ENCODE data around the gene RPA3. TPM values are rescaled to one million over a fixed set of nuclear protein-coding genes. Genes with fewer than 3 reads are reported as not detected.
A peak's percentile ranks its signal among the peaks of the same experiment; 100 is the strongest.
"Not testable (repeated sequence)": the region's sequence is repeated elsewhere in the genome, so short reads cannot be mapped to it uniquely, and the experiment has no call there.

The RPA3 gene
- total RNA-seq, 6 donors from 2014 or later, result 6.3 to 31.1 (median 19.5) TPM

- Histone ChIP-seq H3K4me1 (peaks cover 0 to 8% (median 6%) of the 10 kb centered on the region in 4 donors), H3K9me3 (no peaks in the 10 kb centered on the region), H3K36me3 (no peaks in the 10 kb centered on the region), H3K27ac (no peak overlapping the region), H3K4me3 (no peak overlapping the region), H3K27me3 (no peaks in the 10 kb centered on the region)
- 81 to 91% methylated on average over 1 of the region's 1 CpG for WGBS, 2 donors
- DNase-seq (peak in 1 of 2 donors; percentile 37), ATAC-seq (ENCODE audit: low FRiP score in 2 of 2) (peak; percentile 37 to 43)
- TF ChIP-seq POLR2A (IDR thresholded peaks at IDR 0.05), result no peak
These were observed 49.7 kb downstream of the RPA3 start for GRCh38 chr7:7668706-7669105.

GRCh38 chr7:7667187-7667586 is 51.2 kb downstream of the RPA3 start:
- no peak for TF ChIP-seq EP300 (IDR thresholded peaks at IDR 0.05)
- no peak for TF ChIP-seq POLR2A (IDR thresholded peaks at IDR 0.05)
- TF ChIP-seq, protein P1, sequence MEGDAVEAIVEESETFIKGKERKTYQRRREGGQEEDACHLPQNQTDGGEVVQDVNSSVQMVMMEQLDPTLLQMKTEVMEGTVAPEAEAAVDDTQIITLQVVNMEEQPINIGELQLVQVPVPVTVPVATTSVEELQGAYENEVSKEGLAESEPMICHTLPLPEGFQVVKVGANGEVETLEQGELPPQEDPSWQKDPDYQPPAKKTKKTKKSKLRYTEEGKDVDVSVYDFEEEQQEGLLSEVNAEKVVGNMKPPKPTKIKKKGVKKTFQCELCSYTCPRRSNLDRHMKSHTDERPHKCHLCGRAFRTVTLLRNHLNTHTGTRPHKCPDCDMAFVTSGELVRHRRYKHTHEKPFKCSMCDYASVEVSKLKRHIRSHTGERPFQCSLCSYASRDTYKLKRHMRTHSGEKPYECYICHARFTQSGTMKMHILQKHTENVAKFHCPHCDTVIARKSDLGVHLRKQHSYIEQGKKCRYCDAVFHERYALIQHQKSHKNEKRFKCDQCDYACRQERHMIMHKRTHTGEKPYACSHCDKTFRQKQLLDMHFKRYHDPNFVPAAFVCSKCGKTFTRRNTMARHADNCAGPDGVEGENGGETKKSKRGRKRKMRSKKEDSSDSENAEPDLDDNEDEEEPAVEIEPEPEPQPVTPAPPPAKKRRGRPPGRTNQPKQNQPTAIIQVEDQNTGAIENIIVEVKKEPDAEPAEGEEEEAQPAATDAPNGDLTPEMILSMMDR (IDR thresholded peaks at IDR 0.05), result no peak
- no peak for TF ChIP-seq POLR2AphosphoS5 (IDR thresholded peaks at IDR 0.05)
- H3K27me3 ChIP-seq, result no peaks in the 10 kb centered on the region
- no peak for ATAC-seq (ENCODE audit: low FRiP score in 2 of 2)
- WGBS, 2 donors, result 89 to 90% methylated on average over 2 of the region's 2 CpGs
- DNase-seq, result no peak
- H3K36me3 ChIP-seq, result no peaks in the 10 kb centered on the region
- peaks cover 0 to 8% (median 6%) of the 10 kb centered on the region in 4 donors for H3K4me1 ChIP-seq
- H3K27ac ChIP-seq, result no peak overlapping the region
- no peaks in the 10 kb centered on the region for H3K9me3 ChIP-seq
- no peak overlapping the region for H3K4me3 ChIP-seq

- H3K27me3 ChIP-seq, result no peaks in the 10 kb centered on the region
- no peaks in the 10 kb centered on the region for H3K36me3 ChIP-seq
- H3K4me3 ChIP-seq, result no peak overlapping the region
- no peak for DNase-seq
- H3K9me3 ChIP-seq, result no peaks in the 10 kb centered on the region
- no peak for TF ChIP-seq EP300 (IDR thresholded peaks at IDR 0.05)
- no peak for TF ChIP-seq POLR2A (IDR thresholded peaks at IDR 0.05)
- TF ChIP-seq, protein P1 (IDR thresholded peaks at IDR 0.05), result no peak
- TF ChIP-seq POLR2AphosphoS5 (IDR thresholded peaks at IDR 0.05), result no peak
- WGBS, 2 donors, result 91 to 100% methylated on average over 1 of the region's 1 CpG
- ATAC-seq (ENCODE audit: low FRiP score in 2 of 2), result no peak
- peaks cover 0 to 8% (median 7%) of the 10 kb centered on the region in 4 donors for H3K4me1 ChIP-seq
- H3K27ac ChIP-seq, result no peak overlapping the region
These were observed 53.4 kb downstream of the RPA3 start for GRCh38 chr7:7665031-7665430.

DNA sequence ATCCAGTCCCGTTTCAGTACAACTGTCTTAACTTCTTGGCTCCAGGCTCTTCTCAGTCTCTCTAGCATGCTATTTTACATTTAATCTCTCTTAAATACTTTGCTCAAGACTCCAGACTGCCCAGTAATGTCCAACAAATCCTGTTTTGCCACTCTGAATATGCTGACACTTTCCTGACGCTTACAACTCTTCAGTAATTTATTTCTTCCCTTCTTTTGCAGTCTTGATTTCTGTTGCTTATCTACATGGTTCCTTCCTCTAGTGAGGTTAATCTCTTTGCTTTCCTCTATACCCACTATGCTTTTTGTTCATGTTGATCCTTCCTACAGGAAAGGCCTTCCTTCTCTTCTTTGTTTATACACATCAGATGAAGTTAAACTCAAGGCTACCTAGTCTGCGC is 54.1 kb downstream of the RPA3 start:
- DNase-seq, result no peak
- no peaks in the 10 kb centered on the region for H3K36me3 ChIP-seq
- no peaks in the 10 kb centered on the region for H3K27me3 ChIP-seq
- TF ChIP-seq, protein P1 (IDR thresholded peaks at IDR 0.05), result no peak
- H3K4me3 ChIP-seq, result no peak overlapping the region
- H3K4me1 ChIP-seq, result peaks cover 0 to 8% (median 7%) of the 10 kb centered on the region in 4 donors
- WGBS, 2 donors, result 57% methylated on average over 3 of the region's 3 CpGs
- H3K9me3 ChIP-seq, result no peaks in the 10 kb centered on the region
- ATAC-seq (ENCODE audit: low FRiP score in 2 of 2), result no peak
- H3K27ac ChIP-seq, result no peak overlapping the region

DNA sequence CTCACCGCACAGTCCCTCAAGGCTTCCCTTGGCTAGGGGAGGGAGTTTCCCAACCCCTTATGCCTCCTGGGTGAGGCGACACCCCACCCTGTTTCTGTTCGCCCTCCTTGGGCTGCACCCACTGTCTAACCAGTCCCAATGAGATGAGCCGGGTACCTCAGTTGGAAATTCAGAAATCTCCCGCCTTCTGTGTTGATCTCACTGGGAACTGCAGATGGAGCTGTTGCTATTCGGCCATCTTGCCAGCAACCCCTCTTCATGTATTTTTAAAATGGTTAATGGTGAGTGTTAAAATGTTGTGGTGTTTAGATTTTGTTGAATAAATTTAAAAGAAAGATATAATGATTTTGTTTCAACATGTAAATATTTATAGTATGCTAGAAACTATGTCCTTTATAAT is 55.9 kb downstream of the RPA3 start:
- WGBS, 2 donors, result 90 to 94% methylated on average over 6 of the region's 6 CpGs
- DNase-seq (no peak), ATAC-seq (ENCODE audit: low FRiP score in 2 of 2) (no peak)
- Histone ChIP-seq H3K36me3 (no peaks in the 10 kb centered on the region), H3K4me1 (peaks cover 0 to 8% (median 7%) of the 10 kb centered on the region in 4 donors), H3K9me3 (no peaks in the 10 kb centered on the region), H3K4me3 (no peak overlapping the region), H3K27me3 (no peaks in the 10 kb centered on the region), H3K27ac (no peak overlapping the region)
- TF ChIP-seq EP300 (IDR thresholded peaks at IDR 0.05), result no peak
- no peak for TF ChIP-seq POLR2A (IDR thresholded peaks at IDR 0.05)
- no peak for TF ChIP-seq POLR2AphosphoS5 (IDR thresholded peaks at IDR 0.05)
- TF ChIP-seq, protein P1 (IDR thresholded peaks at IDR 0.05), result no peak

- not testable (repeated sequence) for H3K27ac ChIP-seq; H3K9me3 ChIP-seq; H3K4me3 ChIP-seq; DNase-seq; ATAC-seq (ENCODE audit: low FRiP score in 2 of 2); H3K36me3 ChIP-seq; H3K27me3 ChIP-seq; H3K4me1 ChIP-seq
- 96 to 98% methylated on average over 3 of the region's 3 CpGs for WGBS, 2 donors
These were observed 61.9 kb downstream of the RPA3 start for GRCh38 chr7:7656459-7656858.

All from upper lobe of left lung (tissue), 6 donors.